NCI-H1694 (cell line): ENCODE data around the gene FOXB1.
A peak's percentile ranks its signal among the peaks of the same experiment; 100 is the strongest.

Source experiments
- DNase-seq: peaks from one replicate; lab custom pipeline; 2025; lab: John Stamatoyannopoulos, UW

The FOXB1 gene

GRCh38 chr15:60004009-60004845, at the start of gene FOXB1:
FOXB1 (plus strand) TSS chr15:60004311; CDS start chr15:60004964, 653 bp downstream.
- no peak for DNase-seq

DNA sequence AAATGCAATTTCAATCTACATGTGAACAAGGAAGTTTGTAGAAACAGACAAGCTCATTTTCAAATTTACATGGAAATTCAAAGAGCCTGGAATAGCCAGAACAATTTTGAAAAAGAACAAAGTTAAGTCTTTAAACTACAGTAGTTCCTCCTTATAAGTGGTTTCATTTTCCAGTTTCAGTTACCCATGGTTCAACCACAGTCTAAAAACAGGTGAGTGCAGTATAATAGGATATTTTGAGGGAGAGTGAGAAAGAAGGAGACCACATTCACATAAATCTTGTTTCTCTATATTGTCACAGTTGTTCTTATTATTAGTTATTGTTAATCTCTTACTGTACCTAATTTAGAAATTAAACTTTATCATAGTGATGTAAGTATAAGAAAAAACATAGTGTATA, 45.8 kb upstream of the FOXB1 start:
- no peak for DNase-seq

- DNase-seq: no peak
Measured at GRCh38 chr15:59960318-59960717, 43.8 kb upstream of the FOXB1 start.

DNA sequence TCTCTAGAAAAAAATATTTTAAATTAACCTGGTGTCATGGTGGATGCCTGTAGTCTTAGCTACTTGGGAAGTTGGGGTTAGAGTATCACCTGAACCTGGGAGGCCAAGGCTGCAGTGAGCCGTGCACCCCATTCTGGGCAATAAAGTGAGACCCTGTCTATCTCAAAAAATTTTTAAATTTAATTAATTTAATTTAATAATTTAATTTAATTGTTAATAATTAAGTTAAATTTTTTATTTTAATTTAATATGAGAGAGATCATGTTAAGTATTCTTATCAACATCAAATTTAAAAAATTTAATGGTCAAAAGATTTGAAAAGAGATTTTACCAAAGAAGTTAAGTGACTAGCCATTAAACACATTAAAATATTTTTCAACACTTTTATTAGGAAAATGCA, 40.8 kb upstream of the FOXB1 start:
- DNase-seq: no peak

- no peak for DNase-seq
Measured at GRCh38 chr15:59963925-59964324, 40.2 kb upstream of the FOXB1 start.

- DNase-seq: no peak
Measured at GRCh38 chr15:59965741-59966140, 38.4 kb upstream of the FOXB1 start.

DNA sequence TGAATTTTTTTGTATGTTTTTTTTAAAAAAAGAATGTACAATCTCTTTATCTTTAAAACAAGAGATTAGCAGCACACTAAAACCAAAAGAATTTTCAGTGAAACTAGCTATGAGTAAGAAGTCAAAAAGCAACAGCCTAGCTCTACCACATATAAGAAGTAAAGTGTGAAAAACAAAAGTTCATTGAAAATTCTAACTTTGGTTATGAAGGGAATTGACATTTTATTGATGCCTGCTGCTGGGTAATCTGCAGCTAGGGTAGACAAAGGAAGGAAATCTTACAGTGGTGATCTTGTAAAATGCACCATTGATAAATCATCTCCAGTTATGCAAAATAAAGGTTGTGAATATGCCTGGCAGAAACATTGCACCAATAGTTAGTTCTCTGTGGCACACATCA, 37.8 kb upstream of the FOXB1 start:
- DNase-seq: no peak

DNA sequence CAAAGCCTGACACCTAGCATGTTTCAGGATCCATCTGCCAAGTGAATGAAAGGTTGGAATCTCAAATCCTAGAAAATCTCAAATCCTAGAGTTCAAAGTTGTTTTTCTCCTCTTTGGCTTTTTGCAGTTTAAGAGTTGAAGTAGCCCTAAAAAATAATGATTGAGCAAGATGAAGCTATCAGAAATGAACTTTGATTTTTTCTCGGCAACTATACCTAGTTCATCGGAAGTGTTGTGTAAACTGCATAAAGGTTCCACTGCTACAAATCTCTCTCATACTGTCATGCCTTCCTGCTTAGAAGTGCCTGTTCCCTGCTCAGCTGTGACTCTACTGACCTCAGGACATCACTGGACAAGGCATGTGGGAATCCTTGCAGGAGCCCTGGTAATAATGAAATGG, 35.8 kb upstream of the FOXB1 start:
- DNase-seq: no peak

DNA sequence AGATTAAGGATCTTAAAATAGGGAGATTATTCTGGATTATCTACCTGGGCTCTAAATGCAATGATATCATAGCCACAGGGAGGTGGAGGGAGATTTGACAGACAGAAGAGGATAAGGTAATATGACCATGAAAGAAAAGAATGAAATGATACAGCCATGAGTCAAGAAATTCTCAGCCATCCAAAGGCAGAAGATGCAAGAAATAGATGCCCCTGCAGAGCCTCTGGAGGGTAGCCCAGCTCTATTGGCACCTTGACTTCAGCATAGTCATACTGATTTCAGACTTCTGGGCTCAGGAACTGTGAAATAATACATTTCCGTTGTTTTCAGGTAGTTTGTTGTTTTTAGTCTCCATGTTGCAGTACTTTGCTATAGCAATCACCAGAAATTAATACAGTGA, 31.9 kb upstream of the FOXB1 start:
- DNase-seq: no peak

DNA sequence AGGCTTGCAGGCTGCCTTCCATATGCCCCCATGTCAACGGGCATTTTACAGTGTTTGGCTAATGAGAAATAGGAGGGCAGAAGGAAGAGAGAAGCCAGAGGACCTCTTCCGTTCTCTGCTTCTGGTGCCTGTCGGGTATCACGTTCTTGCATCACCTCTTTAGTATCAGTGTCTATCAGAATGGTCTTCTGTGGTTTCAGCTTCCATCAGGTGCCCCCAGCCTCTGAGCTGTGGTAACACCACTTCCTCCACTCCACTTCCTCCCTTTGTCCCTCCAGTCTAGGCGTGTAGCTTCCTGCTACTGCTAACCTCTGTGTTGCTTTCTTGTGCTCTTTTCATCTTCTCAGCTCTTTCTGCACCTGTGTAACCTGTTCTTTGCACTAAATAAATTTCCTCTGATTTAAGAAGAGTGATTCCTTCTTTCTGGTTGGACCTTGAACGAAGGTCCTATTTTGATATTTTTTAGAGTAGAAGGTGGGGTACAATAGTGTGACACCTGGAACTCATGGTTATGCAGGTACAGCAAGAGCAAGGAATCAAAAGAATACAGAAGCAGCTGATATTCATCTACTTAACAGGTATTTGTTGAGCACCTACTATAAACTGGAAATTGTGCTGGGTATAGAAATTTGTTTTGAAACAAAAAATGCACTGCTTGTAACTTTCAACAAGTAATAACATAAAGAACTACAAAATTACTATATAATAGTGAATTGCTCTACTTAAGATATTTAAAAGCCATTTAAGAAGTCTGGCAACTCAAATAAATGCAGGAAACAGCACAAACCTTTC, 27.4 kb upstream of the FOXB1 start:
- DNase-seq: no peak

DNA sequence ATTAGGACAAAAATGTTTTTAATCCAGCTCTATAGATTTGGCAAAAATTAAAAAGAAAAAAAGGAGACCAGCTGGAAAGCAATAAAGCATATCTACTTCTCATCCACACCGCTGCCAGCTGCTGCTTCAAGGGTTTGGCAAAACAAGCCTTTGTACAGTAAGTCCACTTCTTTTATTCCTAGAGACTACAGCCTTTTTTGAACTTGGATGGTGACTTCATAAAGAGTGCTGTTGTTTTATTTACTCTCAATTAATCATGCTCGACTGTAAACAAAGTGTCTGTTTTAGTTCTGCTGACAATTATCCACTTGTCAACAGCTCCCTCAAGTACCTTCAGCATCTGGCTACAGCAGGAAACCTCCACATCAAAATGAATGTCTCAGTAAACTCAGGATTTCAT, 12.3 kb upstream of the FOXB1 start:
- DNase-seq: peak; percentile 19

GRCh38 chr15:59993041-59993750, 10.9 kb upstream of the FOXB1 start:
- no peak for DNase-seq

GRCh38 chr15:59993950-59994401, 10.1 kb upstream of the FOXB1 start:
- DNase-seq: no peak

DNA sequence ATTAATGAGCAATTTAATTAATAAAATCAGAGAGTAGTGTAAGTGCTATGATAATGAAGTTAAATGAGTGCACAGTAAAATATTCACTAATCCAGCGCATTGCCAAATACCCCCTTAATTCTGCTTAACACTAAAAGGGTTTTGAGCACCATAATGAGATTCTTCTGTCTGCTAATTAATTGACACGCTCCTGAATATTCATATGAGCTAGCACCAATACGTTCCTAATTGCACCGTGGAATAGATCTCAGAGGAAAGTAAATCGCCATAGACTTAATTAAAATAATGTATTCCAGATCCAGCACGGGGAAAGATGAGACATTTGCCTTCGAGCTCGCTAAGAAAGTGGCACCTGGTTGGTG, 9.6 kb upstream of the FOXB1 start:
- DNase-seq: no peak

GRCh38 chr15:59994888-59995557, 9.1 kb upstream of the FOXB1 start:
- DNase-seq: no peak

GRCh38 chr15:59995568-59996297, 8.4 kb upstream of the FOXB1 start:
- no peak for DNase-seq

- no peak for DNase-seq
Measured at GRCh38 chr15:59996298-59997041, 7.6 kb upstream of the FOXB1 start.

- DNase-seq: no peak
Measured at GRCh38 chr15:59997070-59997701, 6.9 kb upstream of the FOXB1 start.

GRCh38 chr15:59998305-59998949, 5.7 kb upstream of the FOXB1 start:
- DNase-seq: no peak
